K562 (cell line): ENCODE results near the gene NR3C1. TPM values are rescaled to one million over a fixed set of nuclear protein-coding genes. Genes with fewer than 3 reads are reported as not detected.

Experiments used
- ATAC-seq: fragments of 200-7000 bp; cut with Tn5 transposase; 3 replicates; pipeline ENCODE4 v1.9.1; 2020; ENCODE audit warnings: moderate library complexity
- BruUV-seq: library from RNA; stranded (reverse); fragments of 400-500 nt; replicated peaks from 2 replicates; lab custom pipeline; 2021; lab: Mats Ljungman, UMichigan
- CTCF ChIA-PET: fragments of 300-600 bp; formaldehyde crosslinking; extraction: SDS; loops from one replicate; lab custom pipeline; 2021; ENCODE audit warnings: low intra/inter-chr PET ratio; lab: Yijun Ruan, JAX
- POLR2A ChIA-PET: fragments of 300-600, 350-650 bp; sonication (Branson Sonifier 250); formaldehyde crosslinking; extraction: SDS; loops from one replicate; lab custom pipeline; 2021; ENCODE audit warnings: antibody characterized with exemption, inconsistent platforms; lab: Yijun Ruan, JAX
- DNase-seq, 4 experiments: peaks; one replicate each; pipeline versions ENCODE4 v3.0.0 to v3.0.0-alpha.2; 2011 to 2018; ENCODE audit warnings: low spot score in 3 of 4, mixed read lengths in 3 of 4; ENCODE audit errors: extremely low read depth in 1 of 4
- FAIRE-seq: peaks from 2 replicates; lab custom pipeline; 2011; peaks lifted over from hg19 to GRCh38; lab: Jason Lieb, UNC
- H2AFZ ChIP-seq: 2 replicates; pipeline ENCODE4 v1.6.0; 2011; ENCODE audit warnings: low read depth, low read length, control low read depth, inconsistent platforms
- H3K27ac ChIP-seq: fragments of 200-600 bp; 3 replicates; pipeline ENCODE4 v1.8.0; 2011; ENCODE audit warnings: low read depth, mild to moderate bottlenecking, control low read depth, inconsistent platforms, low read length, moderate library complexity, mixed read lengths; ENCODE audit errors: extremely low read depth
- H3K27me3 ChIP-seq, 2 experiments: fragments of 300-600 bp in 1 of 2; 2 replicates in 1 of 2; 3 replicates in 1 of 2; pipeline versions ENCODE4 v1.6.0 to v1.8.0; 2011; ENCODE audit warnings: inconsistent platforms in 2 of 2, low read length in 2 of 2, mild to moderate bottlenecking in 1 of 2, mixed read lengths in 1 of 2, moderate library complexity in 1 of 2; ENCODE audit not compliant: control insufficient read depth in 2 of 2, insufficient read depth in 2 of 2
- H3K36me3 ChIP-seq: fragments of 300-600 bp; 3 replicates; pipeline ENCODE4 v1.8.0; 2011; ENCODE audit warnings: mild to moderate bottlenecking, low read length, inconsistent platforms; ENCODE audit not compliant: control insufficient read depth, insufficient read depth
- H3K4me1 ChIP-seq, 2 experiments: fragments of 200-600 bp in 1 of 2; replicated peaks in 1 of 2; 2 replicates in 1 of 2; 3 replicates in 1 of 2; pipeline versions ENCODE4 v1.5.1 to v1.8.0; 2011; ENCODE audit warnings: inconsistent platforms in 2 of 2, low read length in 2 of 2, mild to moderate bottlenecking in 1 of 2, mixed read lengths in 1 of 2, moderate library complexity in 1 of 2; ENCODE audit not compliant: control insufficient read depth in 2 of 2, insufficient read depth in 2 of 2
- H3K4me2 ChIP-seq: 2 replicates; pipeline ENCODE4 v1.6.1; 2011; ENCODE audit warnings: low read length, control low read depth, inconsistent platforms, mixed read lengths; ENCODE audit not compliant: insufficient read depth
- H3K4me3 ChIP-seq: fragments of 200-600 bp; sonication (generic), shearing (Covaris generic); 2 replicates; pipeline ENCODE4 v1.5.1; 2016; ENCODE audit warnings: control low read depth, inconsistent platforms
- H3K79me2 ChIP-seq: fragments of 200-600 bp; 3 replicates; pipeline ENCODE4 v1.8.0; 2011; ENCODE audit warnings: low read length, inconsistent platforms; ENCODE audit not compliant: control insufficient read depth, insufficient read depth
- H3K9ac ChIP-seq, 2 experiments: 2 replicates each; pipeline versions ENCODE4 v1.6.0 to v1.6.1; 2011; ENCODE audit warnings: low read depth in 2 of 2, low read length in 2 of 2, control low read depth in 1 of 2, inconsistent platforms in 1 of 2, mild to moderate bottlenecking in 1 of 2, mixed read lengths in 1 of 2; ENCODE audit not compliant: insufficient read depth in 1 of 2
- H3K9me1 ChIP-seq: one replicate; pipeline ENCODE4 v1.6.0; 2011; ENCODE audit warnings: inconsistent platforms, mild to moderate bottlenecking, low read length, moderate library complexity; ENCODE audit not compliant: control insufficient read depth, insufficient read depth
- H3K9me3 ChIP-seq: replicated peaks from 2 replicates; pipeline ENCODE4 v1.5.1; 2011; ENCODE audit warnings: low read depth, low read length, inconsistent platforms; ENCODE audit not compliant: control insufficient read depth, insufficient read depth
- H4K20me1 ChIP-seq: replicated peaks from 2 replicates; pipeline ENCODE4 v1.6.1; 2011; ENCODE audit warnings: low read length, inconsistent platforms, mixed read lengths; ENCODE audit not compliant: control insufficient read depth, insufficient read depth
- CREB1 ChIP-seq, 2 experiments: sonication (generic) in 1 of 2; formaldehyde crosslinking in 1 of 2; IDR thresholded peaks; 2 replicates each; pipeline versions ENCODE4 v1.6.1 to v1.8.0; 2012 to 2022; ENCODE audit warnings: inconsistent platforms in 1 of 2, mild to moderate bottlenecking in 1 of 2, missing genetic modification reagents in 1 of 2, moderate library complexity in 1 of 2
- FOXK2 ChIP-seq, 2 experiments: fragments of 450-650 bp; IDR thresholded peaks in 1 of 2; conservative IDR thresholded peaks in 1 of 2; 2 replicates each; pipeline ENCODE4 v1.6.1; 2016; ENCODE audit warnings: low read depth in 2 of 2, mild to moderate bottlenecking in 1 of 2
- LEF1 ChIP-seq: fragments of 450-650 bp; IDR thresholded peaks from 2 replicates; pipeline ENCODE4 v1.6.1; 2016; ENCODE audit warnings: mild to moderate bottlenecking
- MECOM ChIP-seq: fragments of 250-450 bp; sonication (Bioruptor Pico); IDR thresholded peaks from 2 replicates; pipeline ENCODE4 v1.8.0; 2022; ENCODE audit warnings: inconsistent platforms
- RBM15 ChIP-seq: fragments of 200-400 bp; formaldehyde crosslinking; IDR thresholded peaks from 2 replicates; pipeline ENCODE4 v1.6.1; 2018; ENCODE audit warnings: mild to moderate bottlenecking, low read length, moderate library complexity; ENCODE audit not compliant: insufficient read depth
- RFX5 ChIP-seq: IDR thresholded peaks from 2 replicates; pipeline ENCODE4 v1.6.1; 2011; ENCODE audit warnings: low read depth, mild to moderate bottlenecking, improper control_type of control experiment, low read length
- SAP30 ChIP-seq: fragments of 200-600 bp; sonication (generic); IDR thresholded peaks from 2 replicates; pipeline ENCODE4 v1.6.1; 2012; ENCODE audit warnings: borderline replicate concordance, low read depth, mild to moderate bottlenecking, moderate library complexity, low read length, control low read depth, inconsistent platforms; ENCODE audit not compliant: insufficient read depth, poor library complexity, severe bottlenecking
- TFE3 ChIP-seq: fragments of 450-650 bp; formaldehyde crosslinking; IDR thresholded peaks from 2 replicates; pipeline ENCODE4 v1.4.0; 2020; ENCODE audit warnings: mild to moderate bottlenecking, mixed read lengths
- XRCC4 ChIP-seq: IDR thresholded peaks from one replicate; pipeline ENCODE4 v1.6.1; 2011; ENCODE audit not compliant: insufficient read depth, insufficient read length; ENCODE audit errors: extremely low read depth
- ZMIZ1 ChIP-seq, 2 experiments: fragments of 150-350 bp in 1 of 2; IDR thresholded peaks; 2 replicates each; pipeline ENCODE4 v1.6.1; 2012 to 2016; ENCODE audit warnings: low read depth in 2 of 2, low read length in 2 of 2, mild to moderate bottlenecking in 1 of 2, moderate library complexity in 1 of 2
- ZNF232 ChIP-seq: sonication (generic); formaldehyde crosslinking; IDR thresholded peaks from 2 replicates; pipeline ENCODE4 v1.8.0; 2022; ENCODE audit warnings: mild to moderate bottlenecking, missing genetic modification reagents
- ZNF695 ChIP-seq: fragments of 450-650 bp; formaldehyde crosslinking; IDR thresholded peaks from 2 replicates; pipeline ENCODE4 v1.4.0; 2020; ENCODE audit warnings: mild to moderate bottlenecking, moderate library complexity
- WGBS: fragments of 100-300 bp; shearing (Covaris generic); methylation state at CpG from one replicate; pipeline ENCODE4 v1.1.6; 2016; ENCODE audit warnings: low coverage, mixed read lengths; ENCODE audit not compliant: insufficient coverage; ENCODE audit errors: missing lambda C conversion rate; 5-methylcytosine and 5-hydroxymethylcytosine counted together
- in situ Hi-C: fragments of 300-500 bp; cut with MboI; formaldehyde crosslinking; loops from 4 replicates; pipeline ENCODE4 v1.15.0; 2018; ENCODE audit warnings: inconsistent platforms, mixed read lengths
- intact Hi-C: fragments of 100-400 bp; cut with micrococcal nuclease; formaldehyde crosslinking; loops from 2 replicates; pipeline ENCODE4 v1.14.2; 2022
- polyA plus RNA-seq, 8 experiments: library from polyadenylated mRNA; depleted of rRNA in 4 of 8; stranded (reverse) in 5 of 8; unstranded in 3 of 8; fragments of >200 nt; fragmentation: Nextera tagmentation in 2 of 8; fragmentation: Illumina TruSeq in 1 of 8; extraction: Ambion mirVana in 2 of 8; extraction: Trizol in 1 of 8; gene quantifications; 2 replicates each; pipeline versions ENCODE4 v1.2.1 to v1.2.3, GENCODE V29; 2011 to 2014; ENCODE audit warnings: inconsistent platforms in 1 of 8, missing spikeins in 1 of 8
- total RNA-seq, 7 experiments: library from RNA; depleted of rRNA in 6 of 7; stranded (reverse); fragments of >200 nt in 6 of 7; fragmentation: Illumina TruSeq in 2 of 7; extraction: Trizol in 2 of 7; gene quantifications; 2 replicates each; pipeline versions ENCODE4 v1.2.1 to v1.2.3, GENCODE V29; 2011 to 2021; ENCODE audit warnings: low replicate concordance in 1 of 7
- TF ChIP-seq, protein P1 (sequence below): fragments of 450-650 bp; IDR thresholded peaks from 2 replicates; pipeline ENCODE4 v1.6.1; 2014; ENCODE audit warnings: low read depth, mild to moderate bottlenecking, moderate library complexity, borderline replicate concordance
- TF ChIP-seq, protein P2 (sequence below): IDR thresholded peaks from 2 replicates; pipeline ENCODE4 v1.6.1; 2011; ENCODE audit not compliant: insufficient read length; ENCODE audit errors: extremely low read depth

Gene NR3C1
- total and polyA plus RNA-seq, 9 of the 15 experiments (the other 6 are each of a cell fraction or from before 2014, with no cell fraction given) = 8.2 to 36.0 (median 15.0) TPM

GRCh38 chr5:143431789-143432188 lies 28.3 kb upstream of the NR3C1 start:
- Histone ChIP-seq H3K9me1 (no peaks in the 10 kb centered on the region), H3K4me1 (no peaks in the 10 kb centered on the region; a peak in 1 of 5 replicates), H4K20me1 (no peaks in the 10 kb centered on the region), H3K79me2 (no peaks in the 10 kb centered on the region), H3K27me3 (peaks cover 2 to 7% of the 10 kb centered on the region in 2 experiments; a peak in 2 of 5 replicates), H3K4me3 (no peak overlapping the region), H3K27ac (no peak overlapping the region), H3K9me3 (no peaks in the 10 kb centered on the region), H3K36me3 (no peaks in the 10 kb centered on the region), H2AFZ (no peak overlapping the region), H3K9ac (no peak overlapping the region), H3K4me2 (no peak overlapping the region)
- intact Hi-C loops (no loop called here), in situ Hi-C loops (no loop called here)
- TF ChIP-seq RBM15 (no peak), LEF1 (no peak), MECOM (CRISPR knock-in tag) (no peak), CREB1 (IDR thresholded peaks at IDR 0.05) (no peak), CREB1 (CRISPR knock-in tag; IDR thresholded peaks at IDR 0.05) (no peak), TFE3 (no peak), ZNF695 (CRISPR knock-in tag) (no peak), ZMIZ1 (IDR thresholded peaks at IDR 0.05; ENCODE audit: low read depth in 2 of 2, low read length in 2 of 2) (no peak), FOXK2 (conservative IDR thresholded peaks at IDR 0.05 in 1 of 2, IDR thresholded peaks at IDR 0.05 in 1 of 2; ENCODE audit: low read depth in 2 of 2) (no peak), ZNF232 (CRISPR knock-in tag) (no peak), RFX5 (no peak), SAP30 (no peak), XRCC4 (no peak)
- TF ChIP-seq, protein P1, sequence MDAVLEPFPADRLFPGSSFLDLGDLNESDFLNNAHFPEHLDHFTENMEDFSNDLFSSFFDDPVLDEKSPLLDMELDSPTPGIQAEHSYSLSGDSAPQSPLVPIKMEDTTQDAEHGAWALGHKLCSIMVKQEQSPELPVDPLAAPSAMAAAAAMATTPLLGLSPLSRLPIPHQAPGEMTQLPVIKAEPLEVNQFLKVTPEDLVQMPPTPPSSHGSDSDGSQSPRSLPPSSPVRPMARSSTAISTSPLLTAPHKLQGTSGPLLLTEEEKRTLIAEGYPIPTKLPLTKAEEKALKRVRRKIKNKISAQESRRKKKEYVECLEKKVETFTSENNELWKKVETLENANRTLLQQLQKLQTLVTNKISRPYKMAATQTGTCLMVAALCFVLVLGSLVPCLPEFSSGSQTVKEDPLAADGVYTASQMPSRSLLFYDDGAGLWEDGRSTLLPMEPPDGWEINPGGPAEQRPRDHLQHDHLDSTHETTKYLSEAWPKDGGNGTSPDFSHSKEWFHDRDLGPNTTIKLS = no peak
- TF ChIP-seq, protein P2, sequence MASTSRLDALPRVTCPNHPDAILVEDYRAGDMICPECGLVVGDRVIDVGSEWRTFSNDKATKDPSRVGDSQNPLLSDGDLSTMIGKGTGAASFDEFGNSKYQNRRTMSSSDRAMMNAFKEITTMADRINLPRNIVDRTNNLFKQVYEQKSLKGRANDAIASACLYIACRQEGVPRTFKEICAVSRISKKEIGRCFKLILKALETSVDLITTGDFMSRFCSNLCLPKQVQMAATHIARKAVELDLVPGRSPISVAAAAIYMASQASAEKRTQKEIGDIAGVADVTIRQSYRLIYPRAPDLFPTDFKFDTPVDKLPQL = no peak
- no peak for FAIRE-seq
- CTCF ChIA-PET = no interaction called here
- DNase-seq = no peak
- WGBS = 0% methylated on average over 2 of the region's 2 CpGs
- ATAC-seq = no peak
- no TSS peak for BruUV-seq
- POLR2A ChIA-PET = no interaction called here
